ENCODE measurements around the gene RAB3GAP2.

RAB3GAP2 gene

GRCh38 chr1:220099826-220100225, 172.4 kb downstream of the RAB3GAP2 start:
- DNase-seq (ENCODE audit: low read depth, low spot score), result no peak
- no peak overlapping the region for H3K9ac ChIP-seq (ENCODE audit: insufficient read length, low read depth)
- H3K9me3 ChIP-seq (ENCODE audit: insufficient read depth, low read length), result no peaks in the 10 kb centered on the region
- no peak overlapping the region for H3K4me3 ChIP-seq (ENCODE audit: insufficient read length, low read depth)
- no peaks in the 10 kb centered on the region for H3K4me1 ChIP-seq (ENCODE audit: insufficient read depth, insufficient read length)
- peaks cover 85% of the 10 kb centered on the region for H3K36me3 ChIP-seq (ENCODE audit: insufficient read depth, insufficient read length, low read length)
- no peak for TF ChIP-seq YY1 (IDR thresholded peaks at IDR 0.05; ENCODE audit: insufficient read depth, insufficient read length)
- no peak for TF ChIP-seq SUZ12 (IDR thresholded peaks at IDR 0.05; ENCODE audit: extremely low read depth, insufficient read depth, insufficient read length)
- TF ChIP-seq ZNF274 (IDR thresholded peaks at IDR 0.05; ENCODE audit: low read depth, low read length), result no peak
- no peaks in the 10 kb centered on the region for H3K27me3 ChIP-seq (ENCODE audit: insufficient read depth, insufficient read length)
